ENCODE measurements around the gene KSR2.

Gene KSR2

GRCh38 chr12:117461732-117462131 lies 507.1 kb downstream of the KSR2 start:
- H3K9me3 Mint-ChIP-seq = peaks cover 5% of the 10 kb centered on the region
- TF ChIP-seq CTCF (IDR thresholded peaks at IDR 0.05) = no peak
- H3K36me3 Mint-ChIP-seq (ENCODE audit: low read depth) = no peaks in the 10 kb centered on the region
- no peak for DNase-seq
- H3K4me1 Mint-ChIP-seq = peaks cover 33% of the 10 kb centered on the region
- H3K27me3 Mint-ChIP-seq (ENCODE audit: low read depth, poor library complexity) = peaks cover 50% of the 10 kb centered on the region
- H3K27ac Mint-ChIP-seq = no peak overlapping the region
- no peak overlapping the region for H3K4me3 Mint-ChIP-seq

- H3K4me3 Mint-ChIP-seq = no peak overlapping the region
- H3K27ac Mint-ChIP-seq = no peak overlapping the region
- no peak for TF ChIP-seq CTCF (IDR thresholded peaks at IDR 0.05)
- peaks cover 33% of the 10 kb centered on the region for H3K4me1 Mint-ChIP-seq
- H3K36me3 Mint-ChIP-seq (ENCODE audit: low read depth) = no peaks in the 10 kb centered on the region
- H3K9me3 Mint-ChIP-seq = peaks cover 10% of the 10 kb centered on the region
- no peak for DNase-seq
- peaks cover 55% of the 10 kb centered on the region for H3K27me3 Mint-ChIP-seq (ENCODE audit: low read depth, poor library complexity)
Observed at GRCh38 chr12:117459229-117459628, 509.6 kb downstream of the KSR2 start.

GRCh38 chr12:117457189-117457588 lies 511.6 kb downstream of the KSR2 start:
- no peak overlapping the region for H3K27ac Mint-ChIP-seq
- no peak for DNase-seq
- peaks cover 27% of the 10 kb centered on the region for H3K4me1 Mint-ChIP-seq
- no peak overlapping the region for H3K4me3 Mint-ChIP-seq
- TF ChIP-seq CTCF (IDR thresholded peaks at IDR 0.05) = no peak
- no peaks in the 10 kb centered on the region for H3K36me3 Mint-ChIP-seq (ENCODE audit: low read depth)
- peaks cover 10% of the 10 kb centered on the region for H3K9me3 Mint-ChIP-seq
- peaks cover 57% of the 10 kb centered on the region for H3K27me3 Mint-ChIP-seq (ENCODE audit: low read depth, poor library complexity)

- DNase-seq = no peak
- H3K4me3 Mint-ChIP-seq = no peak overlapping the region
- peaks cover 64% of the 10 kb centered on the region for H3K27me3 Mint-ChIP-seq (ENCODE audit: low read depth, poor library complexity)
- no peak overlapping the region for H3K27ac Mint-ChIP-seq
- peaks cover 33% of the 10 kb centered on the region for H3K4me1 Mint-ChIP-seq
- H3K9me3 Mint-ChIP-seq = peaks cover 7% of the 10 kb centered on the region
- TF ChIP-seq CTCF (IDR thresholded peaks at IDR 0.05) = no peak
- H3K36me3 Mint-ChIP-seq (ENCODE audit: low read depth) = no peaks in the 10 kb centered on the region
Observed at GRCh38 chr12:117456076-117456475, 512.7 kb downstream of the KSR2 start.

GRCh38 chr12:117453961-117454360 lies 514.8 kb downstream of the KSR2 start:
- H3K27me3 Mint-ChIP-seq (ENCODE audit: low read depth, poor library complexity) = peaks cover 60% of the 10 kb centered on the region
- no peak for DNase-seq
- peaks cover 51% of the 10 kb centered on the region for H3K4me1 Mint-ChIP-seq
- H3K36me3 Mint-ChIP-seq (ENCODE audit: low read depth) = no peaks in the 10 kb centered on the region
- TF ChIP-seq CTCF (IDR thresholded peaks at IDR 0.05) = no peak
- H3K27ac Mint-ChIP-seq = no peak overlapping the region
- H3K4me3 Mint-ChIP-seq = no peak overlapping the region
- H3K9me3 Mint-ChIP-seq = peaks cover 7% of the 10 kb centered on the region

GRCh38 chr12:117452112-117452511 lies 516.7 kb downstream of the KSR2 start:
- peaks cover 51% of the 10 kb centered on the region for H3K27me3 Mint-ChIP-seq (ENCODE audit: low read depth, poor library complexity)
- no peak overlapping the region for H3K4me3 Mint-ChIP-seq
- peaks cover 7% of the 10 kb centered on the region for H3K9me3 Mint-ChIP-seq
- no peak for TF ChIP-seq CTCF (IDR thresholded peaks at IDR 0.05)
- no peaks in the 10 kb centered on the region for H3K36me3 Mint-ChIP-seq (ENCODE audit: low read depth)
- no peak overlapping the region for H3K27ac Mint-ChIP-seq
- DNase-seq = no peak
- H3K4me1 Mint-ChIP-seq = peaks cover 56% of the 10 kb centered on the region
